Measurements from ENCODE around the gene UNG.
A peak's percentile ranks its signal among the peaks of the same experiment; 100 is the strongest.
"Not testable (repeated sequence)": the region's sequence is repeated elsewhere in the genome, so short reads cannot be mapped to it uniquely, and the experiment has no call there.

The UNG gene

DNA sequence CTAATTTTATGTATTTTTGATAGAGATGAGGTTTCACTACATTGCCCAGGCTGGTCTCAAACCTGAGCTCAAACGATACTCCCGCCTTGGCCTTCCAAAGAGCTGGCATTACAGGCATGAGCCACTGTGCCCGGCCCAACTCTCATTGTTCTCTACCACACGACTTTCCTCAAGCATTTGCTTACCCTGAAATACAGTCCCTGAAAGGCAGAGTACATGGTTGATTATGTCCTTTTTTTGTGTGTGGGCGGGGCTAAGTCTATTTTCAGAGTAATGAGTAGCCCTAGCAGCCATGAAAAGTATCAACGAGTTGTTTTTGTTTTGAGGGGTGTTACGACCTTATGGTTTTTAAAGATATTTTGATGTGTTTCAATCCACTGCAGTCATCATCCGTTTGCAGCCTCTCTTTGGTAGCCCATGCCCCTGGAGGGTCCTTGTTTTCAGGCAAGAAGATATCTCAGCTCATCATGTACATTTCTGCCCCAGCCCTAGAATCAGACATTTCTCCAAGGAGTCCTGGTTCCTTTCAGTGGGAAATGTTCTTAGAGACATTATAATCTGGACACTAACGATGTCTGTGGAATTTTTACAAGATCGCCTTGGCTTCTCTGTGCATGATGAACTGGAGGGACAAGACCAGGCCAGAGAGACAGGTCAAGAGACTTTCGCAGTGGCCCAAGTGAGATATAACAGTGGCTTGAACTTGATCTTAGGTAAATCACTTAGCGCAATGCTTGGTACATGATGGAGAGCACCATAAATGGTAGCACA lies 27.7 kb downstream of the UNG start:
- DNase-seq: no peak

DNA sequence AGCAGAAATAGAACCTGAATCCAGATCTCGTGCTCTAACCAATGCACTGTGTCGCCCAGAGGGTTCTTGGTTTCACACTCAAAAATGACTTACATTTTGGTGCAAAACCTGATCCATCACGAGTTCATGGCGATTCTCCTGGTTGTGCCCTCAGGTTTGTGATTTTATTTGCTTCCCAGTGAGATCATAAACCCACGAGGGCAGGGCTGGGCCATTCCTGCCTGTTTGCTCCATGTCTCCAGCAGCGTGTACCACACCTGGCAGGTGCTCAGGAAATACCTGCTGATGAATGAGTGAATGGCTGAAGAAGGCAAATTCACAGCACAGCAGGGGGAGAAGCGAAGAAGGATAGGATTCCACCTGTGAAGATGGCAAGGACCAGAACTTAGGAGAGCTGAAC lies 28.4 kb downstream of the UNG start:
- DNase-seq: no peak

DNA sequence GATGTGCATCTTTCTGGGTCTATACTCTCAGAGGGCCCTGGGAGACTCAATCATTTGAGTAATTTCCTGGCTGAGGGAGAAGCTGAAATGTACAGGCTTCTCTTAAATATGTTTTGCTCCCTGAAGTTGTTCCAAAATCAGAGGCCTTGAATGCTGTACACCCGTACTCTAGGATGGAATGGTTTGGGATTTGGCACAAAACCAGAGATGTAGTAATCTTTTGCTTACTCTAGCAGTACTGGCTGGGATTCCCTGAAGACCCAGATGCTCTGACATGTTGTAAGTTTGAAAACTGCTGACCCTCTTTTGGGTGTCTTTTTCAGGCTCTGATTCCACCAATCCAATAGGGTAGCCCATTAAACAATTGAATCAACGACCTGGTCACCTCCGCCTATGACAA lies 29.4 kb downstream of the UNG start:
- DNase-seq: no peak

DNA sequence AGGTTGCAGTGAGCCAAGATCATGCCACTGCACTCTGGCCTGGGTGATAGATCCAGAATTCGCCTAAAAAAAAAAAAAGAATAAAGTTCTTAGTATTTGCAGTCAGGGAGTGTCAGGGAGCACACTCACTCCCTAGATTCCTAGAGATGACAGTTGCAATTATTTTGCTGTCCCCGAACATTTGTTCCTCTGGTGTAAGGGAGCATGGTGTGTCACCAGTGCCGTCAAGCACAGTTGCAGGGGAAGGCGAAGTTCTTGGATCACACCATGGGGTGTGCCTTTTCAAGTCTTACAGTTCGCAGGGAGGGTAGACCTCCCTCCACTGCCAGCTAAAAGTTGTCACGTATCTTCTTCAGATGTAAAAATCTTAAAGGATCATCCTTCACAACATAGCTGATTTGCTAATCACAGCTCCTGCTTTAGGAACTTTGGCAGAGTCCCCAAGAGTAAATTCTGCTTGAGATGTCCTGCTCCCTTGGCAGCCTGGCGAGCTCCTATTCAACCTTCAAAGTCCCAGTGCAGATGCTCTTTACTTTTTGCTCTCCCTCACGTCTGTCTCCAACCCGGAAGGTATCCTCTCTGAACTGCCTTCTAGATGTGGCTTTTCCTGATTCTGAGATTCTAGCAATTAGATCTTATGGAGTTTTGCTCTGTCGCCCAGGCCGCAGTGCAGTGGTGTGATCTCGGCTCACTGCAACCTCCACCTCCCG lies 30.3 kb downstream of the UNG start:
- no peak for DNase-seq

DNA sequence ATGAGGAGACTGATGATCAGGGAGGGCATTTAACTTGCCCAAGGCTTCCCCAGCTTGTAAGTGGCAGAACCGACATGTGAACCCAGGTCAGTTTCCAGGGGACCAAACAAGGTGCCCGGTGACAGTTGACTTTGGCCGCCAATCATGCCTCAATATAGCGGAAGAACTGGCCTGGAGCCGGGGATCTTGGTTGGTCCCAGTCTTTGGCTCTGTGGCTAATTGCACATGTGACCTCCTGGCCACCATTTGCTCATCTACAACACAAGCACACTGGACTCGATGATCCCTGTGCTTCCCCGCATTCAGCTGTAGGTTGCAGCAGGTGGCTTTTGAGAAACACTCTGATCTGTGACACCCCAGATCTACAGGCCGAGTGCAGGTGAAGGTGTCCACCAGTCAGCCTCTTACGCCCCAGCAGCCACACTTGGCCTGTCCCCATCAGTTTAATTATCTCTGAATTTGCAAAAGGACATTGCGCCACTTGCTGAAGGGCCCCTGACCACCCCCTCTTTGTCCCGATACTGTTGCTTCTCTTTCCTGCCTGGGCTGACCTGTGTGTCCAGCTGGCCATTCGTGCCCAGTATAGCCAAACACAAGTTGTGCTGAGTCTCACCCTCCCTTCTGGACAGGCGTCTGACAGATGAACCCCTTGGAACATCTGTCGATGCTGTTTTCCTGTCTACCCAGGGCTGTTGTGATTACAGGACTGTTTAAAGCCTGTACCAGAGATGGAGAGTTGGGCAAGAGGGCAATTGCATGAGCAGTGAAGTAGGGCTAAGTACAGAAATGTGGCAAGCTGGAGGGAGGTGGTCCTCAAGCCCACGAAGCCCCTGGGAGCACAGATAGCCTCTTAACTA lies 33.1 kb downstream of the UNG start:
- no peak for DNase-seq

DNA sequence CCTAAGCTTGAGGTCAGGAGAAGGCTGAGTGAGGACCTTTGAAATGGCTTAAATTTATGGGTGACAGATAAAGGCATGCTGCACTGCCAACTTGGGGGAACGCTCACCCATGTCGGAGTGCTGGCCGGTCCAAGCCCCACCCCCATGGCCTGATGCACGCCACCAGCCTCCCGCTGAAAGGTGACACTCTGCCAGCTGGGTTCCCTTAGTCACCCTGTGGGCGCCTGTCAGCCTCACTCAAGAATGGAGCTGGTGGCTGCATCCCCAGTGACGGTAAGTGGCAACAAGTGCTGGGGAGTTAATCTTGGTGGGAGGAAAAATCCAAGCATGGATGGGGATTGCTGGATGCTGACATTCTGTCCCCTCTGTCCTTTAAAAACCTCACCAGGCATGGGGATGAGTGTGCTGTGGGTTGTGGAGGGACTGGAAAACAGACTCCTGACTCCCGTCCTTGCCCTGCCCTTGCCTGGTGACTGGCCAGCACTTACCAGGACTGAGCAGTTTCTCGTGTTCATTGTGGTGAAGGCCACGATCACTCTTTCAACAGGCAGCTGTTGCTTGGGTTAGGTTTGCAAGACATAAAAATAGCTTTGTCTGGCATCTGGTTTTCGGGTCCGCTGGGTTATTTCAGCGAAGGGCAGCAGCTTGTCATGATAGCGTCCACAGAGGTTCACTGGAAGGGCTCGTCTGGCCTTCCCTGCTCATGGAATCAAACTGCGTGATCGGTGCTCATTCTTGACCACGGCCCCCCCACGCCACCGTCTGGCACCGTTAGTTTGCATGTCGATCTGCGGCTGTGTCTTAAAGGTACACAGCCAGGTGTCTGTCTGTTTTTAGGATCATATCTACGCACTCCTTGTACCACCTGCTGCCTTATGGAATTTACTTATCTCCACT lies 34.0 kb downstream of the UNG start:
- DNase-seq: no peak

DNA sequence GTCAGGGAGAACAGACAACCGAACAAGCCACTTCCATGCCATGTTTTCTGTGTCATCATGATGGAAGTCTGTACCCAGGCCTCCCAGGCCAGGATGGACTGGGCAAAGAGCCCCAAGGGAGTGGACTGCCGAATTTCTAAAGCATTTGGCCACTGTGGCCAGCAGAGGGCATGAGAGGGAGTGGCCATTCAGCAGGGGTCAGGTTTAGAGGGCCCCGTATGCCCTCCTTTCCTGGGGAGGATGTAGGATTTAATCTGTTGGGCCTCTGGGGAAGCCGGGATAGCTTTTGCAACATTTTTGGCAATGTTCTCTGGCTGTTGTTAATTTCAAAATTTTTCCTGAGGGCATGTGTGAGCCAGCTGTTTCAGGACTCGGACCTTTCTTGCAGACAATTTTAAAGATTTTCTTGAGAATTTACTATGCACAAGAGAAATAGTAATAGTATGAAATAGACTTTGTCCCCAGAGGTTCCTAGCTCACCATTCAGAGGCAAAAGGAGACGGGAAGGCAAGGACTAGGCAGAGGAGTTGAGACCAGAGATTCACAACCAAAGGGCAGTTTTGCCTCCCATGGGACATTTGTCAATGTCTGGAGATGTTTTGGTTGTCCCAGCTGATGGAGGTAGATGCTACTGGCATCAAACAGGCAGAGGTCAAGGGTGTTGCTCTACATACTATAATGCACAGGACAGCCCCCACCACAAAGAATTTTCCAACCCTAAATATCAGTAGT lies 37.0 kb downstream of the UNG start:
- DNase-seq: no peak

DNA sequence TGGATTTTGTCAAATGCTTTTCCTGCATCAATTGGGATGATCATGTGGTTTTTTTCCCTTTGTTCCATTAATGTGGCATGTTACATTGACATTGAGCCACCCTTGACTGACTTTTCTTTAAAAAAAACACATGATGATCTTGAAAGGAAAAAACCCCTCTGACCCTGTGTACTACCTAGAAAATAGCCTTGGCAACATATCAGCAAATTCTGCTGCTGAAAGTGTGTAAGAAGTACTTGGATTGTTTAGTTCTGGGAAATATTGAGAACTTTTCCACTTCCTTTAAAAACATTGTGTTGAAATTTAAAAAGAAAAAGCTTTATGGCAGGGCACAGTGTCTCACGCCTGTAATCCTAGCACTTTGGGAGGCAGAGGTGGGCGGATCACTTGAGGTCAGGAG lies 39.7 kb downstream of the UNG start:
- no peak for DNase-seq

DNA sequence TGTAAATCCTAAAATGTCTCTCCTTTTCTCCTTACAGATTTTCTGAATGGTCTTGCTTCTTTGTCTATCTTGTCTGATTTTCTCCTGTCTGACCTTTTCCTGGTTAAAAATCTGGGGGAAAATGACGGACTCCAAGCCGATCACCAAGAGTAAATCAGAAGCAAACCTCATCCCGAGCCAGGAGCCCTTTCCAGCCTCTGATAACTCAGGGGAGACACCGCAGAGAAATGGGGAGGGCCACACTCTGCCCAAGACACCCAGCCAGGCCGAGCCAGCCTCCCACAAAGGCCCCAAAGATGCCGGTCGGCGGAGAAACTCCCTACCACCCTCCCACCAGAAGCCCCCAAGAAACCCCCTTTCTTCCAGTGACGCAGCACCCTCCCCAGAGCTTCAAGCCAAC lies 42.0 kb downstream of the UNG start:
- no peak for DNase-seq

DNA sequence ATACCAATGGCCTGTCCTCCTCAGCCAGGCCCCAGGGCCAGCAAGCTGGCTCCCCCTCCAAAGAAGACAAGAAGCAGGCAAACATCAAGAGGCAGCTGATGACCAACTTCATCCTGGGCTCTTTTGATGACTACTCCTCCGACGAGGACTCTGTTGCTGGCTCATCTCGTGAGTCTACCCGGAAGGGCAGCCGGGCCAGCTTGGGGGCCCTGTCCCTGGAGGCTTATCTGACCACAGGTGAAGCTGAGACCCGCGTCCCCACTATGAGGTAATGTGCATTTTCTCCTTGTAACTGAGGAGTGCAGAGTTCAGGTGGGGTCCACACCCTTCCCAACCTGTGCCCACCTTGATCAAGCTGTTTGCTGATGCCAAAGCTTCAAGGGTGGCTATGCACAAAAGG lies 42.4 kb downstream of the UNG start:
- DNase-seq: no peak

DNA sequence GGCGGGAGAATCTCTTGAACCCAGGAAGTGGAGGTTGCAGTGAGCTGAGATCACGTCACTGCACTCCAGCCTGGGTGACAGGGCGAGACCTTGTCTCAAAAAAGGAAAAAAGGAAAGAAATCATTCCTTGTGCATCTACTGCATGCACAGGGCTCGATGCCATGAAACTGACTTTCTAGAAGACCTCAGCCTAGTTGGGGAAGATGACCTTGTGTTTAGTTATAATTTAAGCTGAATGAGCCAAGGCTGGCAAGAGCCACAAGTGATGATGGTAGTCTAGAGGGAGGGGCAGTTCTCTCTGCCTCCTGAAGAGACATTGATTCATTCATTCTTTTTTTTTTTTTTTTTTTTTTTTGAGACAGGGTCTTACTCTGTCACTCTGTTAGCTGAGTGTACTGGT lies 43.2 kb downstream of the UNG start:
- no peak for DNase-seq

DNA sequence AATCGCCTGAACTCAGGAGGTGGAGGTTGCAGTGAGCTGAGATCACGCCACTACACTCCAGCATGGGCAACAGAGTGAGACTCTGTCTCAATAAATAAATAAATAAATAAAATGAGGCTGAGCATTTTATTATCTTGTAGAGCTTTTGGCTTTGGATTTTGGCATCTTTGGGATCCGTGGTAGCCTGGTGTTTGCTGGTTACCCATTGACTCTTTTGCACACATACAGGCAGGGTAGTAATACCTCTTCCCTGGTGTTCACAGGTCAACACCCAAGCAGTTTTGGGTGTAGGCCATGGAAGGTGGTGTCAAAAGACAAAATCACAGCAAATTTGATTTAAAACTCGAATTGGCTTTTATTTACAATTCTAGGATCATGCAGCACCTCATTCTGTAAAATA lies 46.8 kb downstream of the UNG start:
- DNase-seq: no peak

DNA sequence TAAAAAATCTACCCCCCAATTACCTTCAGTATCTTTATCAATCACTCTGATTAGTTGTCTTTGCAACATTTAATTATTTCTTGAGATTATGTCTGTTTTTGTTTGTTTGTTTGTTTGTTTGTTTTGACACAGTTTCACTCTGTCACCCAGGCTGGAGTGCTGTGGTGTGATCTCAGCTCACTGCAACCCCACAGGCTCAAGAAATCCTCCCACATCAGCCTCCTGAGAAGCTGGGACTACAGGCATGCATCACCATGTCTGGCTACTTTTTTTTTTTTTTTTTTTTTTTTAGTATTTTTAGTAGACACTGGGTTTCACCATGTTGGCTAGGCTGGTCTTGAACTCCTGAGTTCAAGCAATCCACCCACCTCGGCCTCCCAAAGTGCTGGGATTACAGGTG lies 49.7 kb downstream of the UNG start:
- DNase-seq: not testable (repeated sequence)

DNA sequence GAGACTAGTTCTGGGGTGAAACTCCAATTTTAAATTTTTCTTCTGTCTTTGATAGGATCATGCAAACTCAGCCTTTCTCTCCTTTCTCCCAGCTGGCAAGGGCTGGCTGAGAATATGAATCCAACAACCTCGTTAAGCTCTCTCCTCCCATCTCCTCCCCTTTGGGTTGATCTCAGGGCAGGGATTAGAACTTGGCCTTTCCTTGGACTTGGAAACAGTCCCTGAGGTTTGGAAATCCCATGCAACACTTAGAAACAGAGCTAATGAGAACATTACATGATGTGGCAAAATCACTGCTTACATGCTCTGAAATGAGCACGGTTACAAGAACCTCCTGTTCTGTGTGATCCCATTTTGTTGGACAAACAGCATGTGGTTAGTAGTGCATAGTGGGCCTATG lies 50.6 kb downstream of the UNG start:
- no peak for DNase-seq

DNA sequence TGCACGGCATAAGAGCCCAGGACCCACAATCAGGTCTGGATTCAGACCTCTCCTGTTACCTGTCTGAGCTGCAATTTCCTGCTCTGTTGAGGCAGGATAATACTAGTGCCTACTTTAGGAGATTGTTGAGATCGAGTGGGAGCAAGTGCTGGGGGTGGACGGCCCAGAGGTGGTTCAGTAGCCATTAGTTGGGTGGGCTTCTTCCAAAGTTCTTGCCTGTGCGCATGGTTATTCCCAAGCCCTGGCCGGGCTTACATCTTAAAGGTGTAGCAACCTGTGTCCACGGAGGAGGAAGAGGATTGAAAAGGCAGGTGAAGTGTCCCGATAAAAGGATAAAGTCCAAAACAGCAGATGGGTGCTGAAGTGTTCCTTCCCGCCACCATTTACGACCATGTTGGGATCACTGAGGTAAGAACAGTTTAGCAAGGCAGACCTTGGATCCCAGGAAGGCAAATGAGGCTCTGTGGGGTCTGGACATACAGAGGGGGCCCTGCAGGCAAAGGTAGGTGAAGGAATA lies 52.8 kb downstream of the UNG start:
- DNase-seq: no peak

DNA sequence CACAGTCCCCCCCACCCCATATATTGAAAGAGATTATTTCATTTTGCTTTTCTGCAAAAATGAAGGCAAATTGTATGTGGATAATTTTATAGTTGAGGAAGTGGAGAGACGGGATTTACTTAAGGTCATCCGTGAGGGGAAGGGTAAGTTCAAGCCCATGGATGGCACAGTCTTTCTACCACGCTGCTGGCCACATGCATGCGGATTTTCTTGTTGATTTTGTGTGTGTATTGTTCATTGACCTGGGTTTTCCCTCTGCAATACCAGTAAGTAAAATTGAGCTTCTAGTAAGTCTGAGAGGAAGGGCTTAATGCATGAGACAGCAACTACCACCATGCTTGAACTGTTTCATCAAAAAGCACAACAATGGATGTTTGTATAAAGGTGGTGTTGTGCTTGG lies 54.1 kb downstream of the UNG start:
- DNase-seq: no peak

DNA sequence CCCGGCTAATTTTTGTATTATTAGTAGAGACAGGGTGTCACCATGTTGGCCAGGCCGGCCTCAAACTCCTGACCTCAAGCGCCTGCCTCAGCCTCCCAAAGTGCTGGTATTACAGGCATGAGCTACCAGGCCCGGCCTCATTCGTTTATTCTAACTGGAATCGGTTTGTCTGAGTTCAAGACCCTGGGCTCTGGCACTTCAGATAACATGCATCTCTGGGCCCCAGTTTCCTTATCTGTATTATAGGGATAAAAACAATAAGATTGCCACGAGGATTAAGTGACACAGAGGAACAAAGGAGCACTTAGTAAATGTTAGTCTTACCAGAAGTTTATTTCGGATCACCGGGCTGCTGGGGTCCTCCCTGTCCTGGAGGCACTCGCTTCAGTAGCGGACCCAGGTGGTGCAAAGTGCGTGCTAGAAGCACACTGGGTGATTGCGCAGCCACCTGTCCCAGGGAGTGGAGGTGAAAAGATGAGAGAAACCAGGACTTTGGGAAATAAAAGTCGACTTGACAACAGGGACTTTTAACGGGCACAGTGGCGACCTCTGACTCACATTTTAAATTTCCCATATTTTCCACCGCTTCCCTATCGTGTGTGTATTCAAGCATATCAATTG lies 56.5 kb downstream of the UNG start:
- DNase-seq: no peak

DNA sequence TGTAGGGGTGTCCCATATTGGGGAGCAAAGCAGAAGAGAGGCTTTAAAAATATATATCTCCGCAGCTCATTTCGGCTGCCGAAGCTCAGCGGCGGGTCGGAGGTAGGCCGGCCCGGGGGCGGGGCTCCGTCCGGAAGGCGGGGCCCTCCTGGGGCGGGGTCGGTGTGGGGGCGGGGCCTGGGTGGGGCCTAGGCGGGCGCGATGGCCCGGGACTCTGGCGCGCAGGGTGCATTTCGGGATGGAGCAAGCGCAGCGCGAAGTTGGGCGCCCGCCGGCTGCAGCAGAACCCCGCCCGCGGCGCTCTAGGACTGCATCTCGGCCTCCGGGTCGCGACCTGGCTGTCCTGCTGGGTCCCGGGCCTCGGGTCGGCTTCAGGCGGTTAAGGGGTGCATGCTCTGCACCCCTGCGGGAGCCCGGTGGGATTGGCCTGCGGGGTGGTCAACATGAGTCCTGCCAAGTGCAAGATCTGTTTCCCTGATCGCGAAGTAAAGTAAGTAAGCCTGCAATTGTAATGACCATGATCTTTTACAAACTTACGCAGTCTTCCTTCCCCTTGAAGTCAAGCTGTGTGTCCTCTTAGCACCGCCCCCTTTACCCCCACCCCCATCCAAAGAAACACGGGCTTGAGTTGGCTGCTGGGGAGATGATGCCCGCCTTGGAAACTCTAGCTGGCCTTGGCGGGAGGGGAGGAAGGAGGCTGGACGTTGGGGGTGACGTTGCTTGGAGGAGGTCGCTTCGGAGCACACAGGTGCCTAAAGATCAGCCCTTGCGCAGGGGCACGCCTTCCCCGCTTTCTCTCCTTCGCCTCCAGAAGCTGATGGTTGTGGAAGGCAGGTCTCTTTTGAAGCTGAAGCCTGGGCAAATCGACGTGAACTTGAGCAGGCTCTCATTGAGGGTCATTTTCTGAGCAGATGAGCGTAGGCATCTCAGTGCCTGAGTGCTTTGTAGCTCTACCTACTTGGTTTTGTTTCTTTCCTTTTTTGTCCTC lies 57.3 kb downstream of the UNG start:
- peak; percentile 74 for DNase-seq

DNA sequence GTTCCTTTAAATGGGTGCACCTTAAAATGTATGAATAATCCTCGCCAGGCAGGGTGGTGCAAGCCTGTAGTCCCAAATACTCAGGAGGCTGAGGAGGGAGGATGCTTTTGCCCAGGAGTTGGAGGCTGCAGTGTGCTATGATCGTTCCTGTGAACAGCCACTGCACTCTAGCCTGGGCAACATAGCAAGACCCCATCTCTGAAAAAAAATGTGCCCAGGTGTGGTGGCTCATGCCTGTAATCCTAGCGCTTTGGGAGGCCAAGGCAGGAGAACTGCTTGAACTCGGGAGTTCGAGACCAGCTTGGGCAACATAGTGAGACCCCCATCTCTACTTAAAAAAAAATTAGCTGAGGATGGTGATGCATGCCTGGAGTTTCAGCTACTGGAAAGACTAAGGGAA lies 58.6 kb downstream of the UNG start:
- no peak for DNase-seq

DNA sequence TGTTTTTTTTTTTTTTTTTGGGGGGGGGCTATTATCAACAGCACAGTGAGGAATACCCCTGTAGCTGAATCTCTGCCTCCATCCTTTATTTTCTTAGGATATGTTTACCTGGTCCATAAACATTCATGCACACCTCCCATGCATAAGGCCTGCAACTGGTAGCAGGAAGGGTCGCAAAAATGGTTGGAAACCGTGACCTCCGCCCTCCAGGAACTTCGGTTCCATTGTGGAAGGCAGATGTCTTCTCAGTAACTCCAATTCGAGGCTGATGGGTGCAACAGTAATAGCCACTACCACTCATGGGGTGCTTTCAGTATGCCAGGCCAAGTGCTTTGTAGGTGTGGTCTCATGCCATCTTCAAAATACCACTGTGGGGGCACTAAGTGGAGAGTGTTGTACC lies 59.2 kb downstream of the UNG start:
- DNase-seq: no peak
